ENCODE data around the gene TLX3.
"Not testable (repeated sequence)": the region's sequence is repeated elsewhere in the genome, so short reads cannot be mapped to it uniquely, and the experiment has no call there.

Gene TLX3

GRCh38 chr5:171285465-171285864 lies 23.6 kb upstream of the TLX3 start:
- H3K4me3 ChIP-seq (ENCODE audit: low read depth, low read length), result no peak overlapping the region
- DNase-seq (ENCODE audit: low read depth, low spot score), result no peak
- TF ChIP-seq CTCF (IDR thresholded peaks at IDR 0.05; ENCODE audit: low read depth, low read length), result no peak
- in situ Hi-C loops (cut with HindIII; ENCODE audit: low sequenced_read_pairs), result no loop called here

- no peak for TF ChIP-seq CTCF (IDR thresholded peaks at IDR 0.05; ENCODE audit: low read depth, low read length)
- no peak overlapping the region for H3K4me3 ChIP-seq (ENCODE audit: low read depth, low read length)
- in situ Hi-C loops (cut with HindIII; ENCODE audit: low sequenced_read_pairs), result no loop called here
- no peak for DNase-seq (ENCODE audit: low read depth, low spot score)
Measured at GRCh38 chr5:171288066-171288465, 21.0 kb upstream of the TLX3 start.

GRCh38 chr5:171291371-171291770 lies 17.7 kb upstream of the TLX3 start:
- DNase-seq (ENCODE audit: low read depth, low spot score), result no peak
- TF ChIP-seq CTCF (IDR thresholded peaks at IDR 0.05; ENCODE audit: low read depth, low read length), result no peak
- in situ Hi-C loops (cut with HindIII; ENCODE audit: low sequenced_read_pairs), result no loop called here
- no peak overlapping the region for H3K4me3 ChIP-seq (ENCODE audit: low read depth, low read length)

- TF ChIP-seq CTCF (IDR thresholded peaks at IDR 0.05; ENCODE audit: low read depth, low read length), result no peak
- H3K4me3 ChIP-seq (ENCODE audit: low read depth, low read length), result no peak overlapping the region
- peak; percentile 14 for DNase-seq (ENCODE audit: low read depth, low spot score)
- in situ Hi-C loops (cut with HindIII; ENCODE audit: low sequenced_read_pairs), result no loop called here
Measured at GRCh38 chr5:171295299-171295698, 13.7 kb upstream of the TLX3 start.

- no peak for DNase-seq (ENCODE audit: low read depth, low spot score)
- H3K4me3 ChIP-seq (ENCODE audit: low read depth, low read length), result no peak overlapping the region
- in situ Hi-C loops (cut with HindIII; ENCODE audit: low sequenced_read_pairs), result no loop called here
- TF ChIP-seq CTCF (IDR thresholded peaks at IDR 0.05; ENCODE audit: low read depth, low read length), result no peak
Measured at GRCh38 chr5:171295801-171296200, 13.2 kb upstream of the TLX3 start.

GRCh38 chr5:171297941-171298340 lies 11.1 kb upstream of the TLX3 start:
- DNase-seq (ENCODE audit: low read depth, low spot score); in situ Hi-C loops (cut with HindIII; ENCODE audit: low sequenced_read_pairs); H3K4me3 ChIP-seq (ENCODE audit: low read depth, low read length): not testable (repeated sequence)

GRCh38 chr5:171299228-171299627 lies 9.8 kb upstream of the TLX3 start:
- no peak for DNase-seq (ENCODE audit: low read depth, low spot score)
- no peak overlapping the region for H3K4me3 ChIP-seq (ENCODE audit: low read depth, low read length)
- no peak for TF ChIP-seq CTCF (IDR thresholded peaks at IDR 0.05; ENCODE audit: low read depth, low read length)
- in situ Hi-C loops (cut with HindIII; ENCODE audit: low sequenced_read_pairs), result no loop called here
